Mesothelial cell of epicardium (in vitro differentiated cells): ENCODE measurements around the gene PRKG1. TPM values are rescaled to one million over a fixed set of nuclear protein-coding genes. Genes with fewer than 3 reads are reported as not detected.

Experiments used
- DNase-seq, 2 experiments: peaks; one replicate each; pipeline ENCODE4 v3.0.0; 2021; ENCODE audit warnings: low spot score in 2 of 2; ENCODE audit not compliant: unreplicated experiment in 2 of 2
- H3K27ac Mint-ChIP-seq: 2 replicates; pipeline ENCODE4 v1.8.0; 2021; ENCODE audit warnings: mixed read lengths
- H3K27me3 Mint-ChIP-seq: 2 replicates; pipeline ENCODE4 v1.8.0; 2021; ENCODE audit warnings: low read depth, mixed read lengths
- H3K36me3 Mint-ChIP-seq: 2 replicates; pipeline ENCODE4 v1.8.0; 2021; ENCODE audit warnings: mixed read lengths
- H3K4me1 Mint-ChIP-seq: 2 replicates; pipeline ENCODE4 v1.8.0; 2021; ENCODE audit warnings: mixed read lengths
- H3K4me3 Mint-ChIP-seq: 2 replicates; pipeline ENCODE4 v1.8.0; 2021; ENCODE audit warnings: mild to moderate bottlenecking, moderate library complexity, mixed read lengths
- H3K9me3 Mint-ChIP-seq: 2 replicates; pipeline ENCODE4 v1.8.0; 2021; ENCODE audit warnings: mixed read lengths
- total RNA-seq: library from RNA; stranded (reverse); gene quantifications from 3 replicates; pipeline ENCODE4 v1.2.1, GENCODE V29; 2021
- TF ChIP-seq, protein P1 (sequence below): fragments of 200-600 bp; sonication (generic); IDR thresholded peaks from one replicate; pipeline ENCODE4 v1.5.0; 2021; ENCODE audit warnings: antibody characterized with exemption; ENCODE audit not compliant: unreplicated experiment

PRKG1 gene
- total RNA-seq, 1 donor from 2014 or later = 37.0 TPM

DNA sequence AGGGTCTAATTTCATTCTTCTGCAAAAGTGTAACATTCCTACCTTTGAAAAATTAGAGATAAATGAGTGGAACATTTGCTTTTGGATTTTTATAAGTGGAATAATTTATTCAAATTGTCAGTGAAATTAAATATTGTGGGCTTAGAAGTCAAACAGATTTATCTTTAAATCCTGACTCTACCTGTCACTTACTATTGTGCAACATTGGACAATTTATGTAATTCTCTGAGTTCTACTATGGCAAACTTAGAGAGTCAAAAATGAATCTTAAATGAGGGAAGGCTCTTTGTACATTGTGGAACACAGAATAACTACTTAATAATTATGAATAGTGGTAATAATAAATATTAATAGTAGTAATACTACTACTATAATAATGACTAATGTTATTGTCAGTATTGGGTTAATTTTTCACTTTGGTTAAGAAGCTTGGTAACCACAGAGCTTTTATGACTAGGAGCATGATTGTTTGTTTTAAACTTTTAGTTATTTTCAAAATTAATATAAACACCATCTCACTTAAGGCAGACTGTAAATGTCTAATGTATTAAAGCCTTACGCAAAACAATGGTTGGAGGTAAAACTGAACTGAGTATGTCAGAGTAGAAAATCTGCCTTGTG, 70.0 kb downstream of the PRKG1 start:
- no peak for DNase-seq
- TF ChIP-seq, protein P1, sequence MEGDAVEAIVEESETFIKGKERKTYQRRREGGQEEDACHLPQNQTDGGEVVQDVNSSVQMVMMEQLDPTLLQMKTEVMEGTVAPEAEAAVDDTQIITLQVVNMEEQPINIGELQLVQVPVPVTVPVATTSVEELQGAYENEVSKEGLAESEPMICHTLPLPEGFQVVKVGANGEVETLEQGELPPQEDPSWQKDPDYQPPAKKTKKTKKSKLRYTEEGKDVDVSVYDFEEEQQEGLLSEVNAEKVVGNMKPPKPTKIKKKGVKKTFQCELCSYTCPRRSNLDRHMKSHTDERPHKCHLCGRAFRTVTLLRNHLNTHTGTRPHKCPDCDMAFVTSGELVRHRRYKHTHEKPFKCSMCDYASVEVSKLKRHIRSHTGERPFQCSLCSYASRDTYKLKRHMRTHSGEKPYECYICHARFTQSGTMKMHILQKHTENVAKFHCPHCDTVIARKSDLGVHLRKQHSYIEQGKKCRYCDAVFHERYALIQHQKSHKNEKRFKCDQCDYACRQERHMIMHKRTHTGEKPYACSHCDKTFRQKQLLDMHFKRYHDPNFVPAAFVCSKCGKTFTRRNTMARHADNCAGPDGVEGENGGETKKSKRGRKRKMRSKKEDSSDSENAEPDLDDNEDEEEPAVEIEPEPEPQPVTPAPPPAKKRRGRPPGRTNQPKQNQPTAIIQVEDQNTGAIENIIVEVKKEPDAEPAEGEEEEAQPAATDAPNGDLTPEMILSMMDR = no peak
- Mint-ChIP-seq H3K4me1 (peaks cover 4% of the 10 kb centered on the region), H3K27me3 (no peaks in the 10 kb centered on the region), H3K4me3 (no peak overlapping the region), H3K36me3 (no peaks in the 10 kb centered on the region), H3K9me3 (peaks cover 10% of the 10 kb centered on the region), H3K27ac (no peak overlapping the region)

DNA sequence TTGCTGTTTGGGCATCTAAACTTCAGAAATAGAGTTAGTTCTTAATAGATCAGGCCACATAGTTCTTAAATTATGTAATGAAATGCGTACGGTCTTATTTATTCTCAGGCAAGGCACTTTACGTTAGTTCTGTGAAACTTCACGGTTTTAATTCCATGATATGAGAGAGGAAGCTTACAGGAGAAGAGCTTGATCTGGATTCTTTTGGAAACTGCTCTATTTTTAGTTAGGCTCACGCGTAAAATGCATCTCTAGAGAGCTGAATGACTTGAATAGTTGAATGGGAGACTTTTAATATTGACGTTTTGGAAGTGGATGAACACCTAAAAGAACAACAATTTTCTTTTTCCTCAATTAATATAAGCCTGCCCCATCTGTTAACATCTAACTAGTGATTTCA, 71.1 kb downstream of the PRKG1 start:
- Mint-ChIP-seq H3K4me1 (peaks cover 4% of the 10 kb centered on the region), H3K9me3 (peaks cover 10% of the 10 kb centered on the region), H3K4me3 (no peak overlapping the region), H3K27me3 (no peaks in the 10 kb centered on the region), H3K27ac (no peak overlapping the region), H3K36me3 (peaks cover 2% of the 10 kb centered on the region)
- no peak for DNase-seq
- TF ChIP-seq, protein P1 = no peak

DNA sequence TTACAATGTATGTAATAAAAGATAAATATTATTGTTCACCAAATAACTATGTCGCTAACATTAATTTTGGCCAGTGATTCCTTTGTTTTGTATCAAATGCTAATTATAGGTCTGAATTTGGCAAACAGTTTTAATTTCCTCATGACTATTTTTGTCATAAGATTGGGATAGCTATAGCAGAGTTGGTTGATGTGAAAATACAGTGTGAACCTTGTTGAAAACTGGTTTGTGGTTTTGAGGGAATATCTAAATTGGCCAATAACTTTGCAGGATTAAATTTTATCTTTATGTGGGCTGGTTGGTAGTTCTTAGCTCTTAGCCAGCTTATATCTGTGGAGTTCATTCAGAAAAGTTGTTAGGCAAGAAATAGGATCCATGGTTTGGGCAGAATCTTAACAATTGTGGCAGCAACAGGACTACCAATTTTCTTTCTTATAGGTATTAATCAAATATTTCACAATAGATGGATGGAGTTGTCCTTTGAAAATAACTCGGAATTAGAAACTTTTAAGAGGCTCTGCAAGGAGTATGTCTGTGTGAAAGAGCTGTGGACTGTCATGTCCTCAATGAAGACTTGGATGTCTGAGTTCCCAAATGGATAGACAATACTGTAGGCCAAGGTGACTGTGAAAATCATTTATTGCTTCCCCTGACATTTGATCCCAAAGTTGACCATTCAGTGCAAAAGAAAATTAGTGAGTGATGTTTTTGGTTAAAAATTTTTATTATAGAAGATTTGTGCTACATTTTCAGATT, 73.5 kb downstream of the PRKG1 start:
- H3K4me1 Mint-ChIP-seq = peaks cover 4% of the 10 kb centered on the region
- peaks cover 9% of the 10 kb centered on the region for H3K9me3 Mint-ChIP-seq
- H3K4me3 Mint-ChIP-seq = no peak overlapping the region

DNA sequence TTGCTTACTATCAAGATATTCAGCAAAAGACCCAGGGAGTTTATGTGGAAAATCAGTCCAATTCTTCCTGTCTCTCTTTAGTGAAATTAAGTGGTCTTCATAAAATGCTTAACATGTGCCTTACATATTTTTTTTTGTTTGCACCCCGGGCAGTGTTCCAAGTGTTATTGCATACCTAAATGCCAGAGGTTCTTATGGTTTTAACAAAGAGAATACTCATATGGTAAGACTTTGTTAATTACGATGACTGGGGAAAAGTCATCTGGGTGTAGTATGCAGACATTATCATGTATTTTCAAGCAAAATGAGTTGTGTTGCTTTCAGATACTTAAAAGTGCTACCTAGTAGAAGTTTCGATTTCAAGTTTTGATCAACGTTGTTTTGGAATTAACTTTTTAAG, 82.6 kb downstream of the PRKG1 start:
- H3K9me3 Mint-ChIP-seq = no peaks in the 10 kb centered on the region
- H3K4me3 Mint-ChIP-seq = no peak overlapping the region
- TF ChIP-seq, protein P1 = no peak
- no peak for DNase-seq
- H3K27me3 Mint-ChIP-seq = no peaks in the 10 kb centered on the region
- peaks cover 5% of the 10 kb centered on the region for H3K4me1 Mint-ChIP-seq
- H3K27ac Mint-ChIP-seq = no peak overlapping the region
- peaks cover 3% of the 10 kb centered on the region for H3K36me3 Mint-ChIP-seq

More for the DNA sequence above, 73.5 kb downstream of the PRKG1 start:
- DNase-seq = no peak
- peaks cover 2% of the 10 kb centered on the region for H3K36me3 Mint-ChIP-seq
- TF ChIP-seq, protein P1 = no peak
- no peak overlapping the region for H3K27ac Mint-ChIP-seq
- H3K27me3 Mint-ChIP-seq = no peaks in the 10 kb centered on the region

DNA sequence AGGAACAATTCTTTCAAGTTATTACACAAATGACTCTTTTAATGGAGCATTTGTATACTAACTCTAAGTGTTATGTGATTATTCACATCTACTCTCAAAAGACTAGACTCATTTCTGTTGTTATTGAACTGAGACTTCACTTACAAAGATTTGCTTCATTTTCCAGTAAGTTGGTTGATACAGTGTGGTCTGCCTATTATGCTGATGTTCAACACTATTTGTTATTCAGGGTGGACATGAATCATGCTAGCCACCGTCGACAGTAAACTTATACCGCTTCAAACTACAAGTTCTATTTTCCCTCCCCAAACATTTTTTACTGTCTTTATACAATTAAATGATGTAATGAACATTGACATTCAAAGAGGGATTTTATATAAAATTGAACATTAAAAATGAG, 84.5 kb downstream of the PRKG1 start:
- H3K4me3 Mint-ChIP-seq = no peak overlapping the region
- DNase-seq = no peak
- H3K4me1 Mint-ChIP-seq = peaks cover 10% of the 10 kb centered on the region
- no peak overlapping the region for H3K27ac Mint-ChIP-seq
- TF ChIP-seq, protein P1 = no peak
- H3K27me3 Mint-ChIP-seq = no peaks in the 10 kb centered on the region
- H3K36me3 Mint-ChIP-seq = peaks cover 7% of the 10 kb centered on the region
- no peaks in the 10 kb centered on the region for H3K9me3 Mint-ChIP-seq
